ENCODE measurements around the gene C11orf52. TPM values are rescaled to one million over a fixed set of nuclear protein-coding genes. Genes with fewer than 3 reads are reported as not detected.
"Not testable (repeated sequence)": the region's sequence is repeated elsewhere in the genome, so short reads cannot be mapped to it uniquely, and the experiment has no call there.

Gene C11orf52, protein sequence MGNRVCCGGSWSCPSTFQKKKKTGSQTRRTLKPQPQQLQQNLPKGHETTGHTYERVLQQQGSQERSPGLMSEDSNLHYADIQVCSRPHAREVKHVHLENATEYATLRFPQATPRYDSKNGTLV
- total RNA-seq: 1.9 TPM
- long read RNA-seq, partial matches to known transcripts: 0 of 1 reads
- long read RNA-seq, other reads (novel, unspliced or antisense): 1 of 1 reads

DNA sequence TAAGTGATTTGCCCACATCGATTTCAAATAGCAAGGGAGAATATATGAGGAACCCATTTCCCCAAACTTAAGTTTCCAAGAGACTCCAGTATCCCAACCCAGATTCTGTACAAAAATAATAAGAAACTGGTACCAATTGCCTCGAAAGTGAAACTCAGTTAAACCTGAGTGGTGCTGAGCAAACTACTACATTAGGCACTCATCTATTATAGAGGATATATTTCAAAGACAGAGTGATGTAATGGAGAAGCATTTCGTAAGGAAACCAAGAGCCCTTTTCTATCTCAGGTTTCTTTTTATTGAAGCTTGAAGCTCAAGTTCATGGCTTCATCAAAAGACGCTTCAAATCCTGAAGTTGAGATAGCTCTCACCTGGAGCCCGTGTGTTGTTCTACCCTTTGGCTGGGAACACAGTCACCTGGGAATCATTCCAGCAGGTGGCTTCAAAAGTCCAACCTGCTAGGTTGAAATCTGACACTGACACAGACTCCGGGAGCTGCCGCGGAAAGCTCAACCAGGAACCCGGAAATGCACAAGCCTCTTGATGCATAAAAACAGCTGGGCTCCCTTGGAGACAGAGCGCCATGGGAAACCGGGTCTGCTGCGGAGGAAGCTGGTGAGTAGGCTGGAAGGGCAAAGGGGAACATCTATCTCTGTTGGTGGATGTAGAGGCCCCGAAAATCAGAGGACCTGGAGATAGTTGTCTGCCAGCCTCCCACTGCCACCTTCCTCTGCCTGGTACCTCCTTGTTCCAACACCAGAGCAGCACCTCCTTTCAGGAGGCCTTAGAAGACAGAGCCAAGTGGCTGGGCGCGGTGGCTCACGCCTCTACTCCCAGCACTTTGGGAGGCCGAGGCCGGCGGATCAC is at the start of gene C11orf52:
C11orf52 (plus strand) TSS at position 524 of the 867 bp plus-strand sequence; CDS start at position 584, 60 bp downstream.
- DNase-seq (ENCODE audit: missing footprints) (no peak), ATAC-seq (no peak)
- intact Hi-C loops (cut with DNase I): no loop called here

GRCh38 chr11:111870113-111870512 is 48.6 kb upstream of the C11orf52 start:
- ATAC-seq (no peak), DNase-seq (ENCODE audit: missing footprints) (no peak)
- intact Hi-C loops (cut with DNase I): no loop called here

DNA sequence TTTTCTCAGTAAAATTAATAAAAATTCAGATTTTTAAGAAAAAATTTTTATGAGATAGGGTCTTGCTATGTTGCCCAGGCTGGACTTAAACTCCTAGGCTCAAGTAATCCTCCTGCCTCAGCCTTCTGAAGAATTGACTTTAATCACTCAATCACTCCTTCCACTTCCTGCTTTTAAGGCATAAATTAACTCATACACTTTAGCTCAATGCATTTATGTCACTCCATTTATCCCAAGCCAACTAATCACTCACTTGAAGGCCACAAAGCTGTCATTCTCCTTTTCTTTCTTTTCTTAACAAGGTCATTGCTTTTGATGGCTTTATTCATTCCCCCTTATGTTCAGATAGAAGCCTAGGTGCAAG is 48.2 kb upstream of the C11orf52 start:
- DNase-seq (ENCODE audit: missing footprints) (no peak), ATAC-seq (no peak)
- intact Hi-C loops (cut with DNase I): no loop called here

DNA sequence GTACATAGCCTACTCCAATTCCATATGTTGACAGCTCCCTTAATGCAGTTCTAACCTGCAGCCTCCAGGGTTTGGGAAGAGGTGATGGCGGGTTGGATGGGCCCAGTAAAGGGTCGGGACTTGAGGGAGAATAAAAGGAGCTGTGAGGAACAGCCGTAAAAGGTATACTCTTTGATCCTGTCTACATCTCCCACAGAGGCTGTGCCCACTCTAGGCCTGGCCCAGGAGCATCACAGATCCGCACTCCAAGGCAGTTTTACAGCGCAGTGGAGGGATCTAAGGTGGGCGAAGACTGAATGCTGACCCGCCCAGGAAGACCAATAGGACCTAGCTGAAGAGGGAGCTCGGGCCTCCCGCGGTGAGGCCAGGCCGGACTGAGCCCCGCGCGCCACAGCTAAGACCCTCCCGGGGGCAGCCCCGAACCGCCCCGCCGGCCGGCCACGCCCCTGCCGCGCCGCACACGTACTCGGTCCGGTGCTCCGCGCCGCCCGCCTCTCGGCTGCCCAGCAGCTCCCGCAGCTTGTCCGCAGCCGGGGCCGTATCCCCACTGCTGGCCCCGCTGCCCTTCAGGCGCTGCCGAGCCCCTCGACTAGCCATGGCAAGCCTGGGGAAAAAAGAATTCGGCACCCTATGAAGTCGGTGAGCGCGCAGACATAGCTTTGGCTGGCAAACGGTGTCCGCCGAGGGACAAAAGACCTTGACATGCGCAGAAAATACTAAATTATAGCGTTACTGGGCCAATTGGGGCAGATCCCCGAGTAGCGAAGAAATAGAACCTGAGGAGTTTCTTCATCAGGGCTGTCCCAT is 47.6 kb upstream of the C11orf52 start, which contains the start of gene ALG9:
ALG9 (minus strand) TSS at position 696 of the 807 bp plus-strand sequence; CDS start at position 597, 99 bp downstream.
- ATAC-seq (peak; percentile 94), DNase-seq (ENCODE audit: missing footprints) (peak; percentile 87)
- intact Hi-C loops (cut with DNase I): no loop called here

DNA sequence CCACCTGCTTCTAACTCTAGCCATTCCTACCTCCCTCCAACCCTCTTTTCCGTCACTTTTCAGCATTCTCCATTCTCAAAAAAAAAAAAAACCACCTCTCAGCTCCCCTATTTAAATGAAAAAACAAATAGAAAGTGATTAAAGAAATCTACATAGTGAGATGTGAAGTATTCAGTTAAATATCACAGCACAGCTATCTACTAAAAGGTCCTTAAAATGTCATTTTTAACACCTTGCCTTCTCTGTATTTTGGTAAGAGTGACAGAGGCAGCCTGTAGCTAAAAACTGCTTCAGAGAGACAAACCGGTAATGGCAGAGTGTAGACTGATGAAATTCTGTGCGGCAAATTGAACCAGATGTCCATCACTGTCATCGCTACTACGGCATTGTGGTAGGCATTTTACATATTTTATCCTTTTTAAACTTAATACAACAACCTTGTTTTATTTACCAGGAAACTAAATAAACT is 47.0 kb upstream of the C11orf52 start:
- intact Hi-C loops (cut with DNase I): no loop called here
- ATAC-seq: no peak
- no peak for DNase-seq (ENCODE audit: missing footprints)

DNA sequence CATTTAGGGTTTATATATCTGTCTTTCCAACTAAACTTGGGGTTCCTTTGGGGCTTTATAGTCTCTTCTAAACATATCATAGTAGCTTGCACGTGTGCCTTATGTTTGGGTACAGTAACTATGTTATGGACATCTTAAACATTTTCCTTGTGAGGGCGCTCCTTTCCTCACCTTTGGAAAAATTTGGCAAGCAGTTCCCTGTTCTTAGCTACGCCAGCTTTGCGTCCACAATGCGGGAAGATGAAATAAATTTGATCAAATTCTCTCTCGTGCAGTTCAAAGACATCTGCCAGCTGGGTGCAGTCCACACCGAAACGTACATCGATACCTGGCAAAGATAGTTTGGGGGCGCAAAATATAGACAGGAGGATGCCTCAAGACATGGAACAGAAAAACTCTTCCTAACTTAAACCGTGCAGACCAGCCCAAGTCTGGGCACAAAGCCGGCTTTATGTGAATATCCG is 40.3 kb upstream of the C11orf52 start:
- intact Hi-C loops (cut with DNase I): loop anchor here (2.0 kb wide), 3 partner anchors 48 to 208 kb away; partner anchors contain the start of genes SDHD and TIMM8B
- DNase-seq (ENCODE audit: missing footprints) (no peak), ATAC-seq (no peak)

DNA sequence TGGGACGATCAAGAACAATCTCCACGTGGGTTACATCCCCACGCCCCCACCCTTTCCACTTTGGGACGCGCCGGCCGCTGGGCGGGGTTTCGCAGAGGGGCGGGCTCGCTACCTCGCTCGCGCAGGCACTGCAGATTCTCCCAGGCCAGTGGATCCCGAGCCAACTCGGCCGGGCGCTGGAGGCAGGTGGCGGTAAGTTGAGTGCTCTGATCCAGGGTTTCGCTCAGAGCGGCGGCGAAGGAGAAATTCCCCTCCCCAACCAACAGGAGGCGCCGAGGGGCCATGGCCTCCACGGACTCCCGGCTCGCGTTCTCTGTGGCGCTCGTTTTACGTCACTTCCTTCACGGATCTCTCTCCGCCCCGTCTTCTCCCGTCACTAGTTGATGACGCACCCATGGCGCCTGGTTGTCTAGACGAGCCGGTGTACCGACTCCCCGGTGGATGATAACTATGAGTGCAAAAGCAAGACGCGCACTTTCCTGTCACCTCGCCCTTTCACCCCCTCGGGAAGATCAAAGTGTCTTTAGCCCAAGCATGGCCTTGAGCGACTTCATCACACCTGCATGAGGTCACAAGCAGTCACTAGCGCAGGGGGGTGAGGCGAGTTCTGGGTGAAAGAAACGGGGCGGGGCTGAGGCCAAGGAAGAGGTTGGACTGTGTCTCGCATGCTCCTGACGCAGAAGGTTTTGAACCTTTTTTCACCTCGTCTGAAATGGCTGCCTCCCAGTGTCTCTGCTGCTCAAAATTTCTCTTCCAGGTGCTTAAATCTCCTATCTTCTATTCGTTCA is 39.7 kb upstream of the C11orf52 start, which contains the start of the genes CFAP68 and FDXACB1:
CFAP68 (plus strand) TSS at position 693 of the 788 bp plus-strand sequence; CDS start at position 713, 20 bp downstream.
FDXACB1 (minus strand) TSS at position 317 of the 788 bp plus-strand sequence; CDS start at position 284, 33 bp downstream.
- intact Hi-C loops (cut with DNase I): loop anchor here (1.0 to 2.0 kb wide), 5 partner anchors 33 to 208 kb away; partner anchors contain the start of genes DLAT, HSPB2, SDHD and TIMM8B
- peak; percentile 98 for DNase-seq (ENCODE audit: missing footprints)
- ATAC-seq: peak; percentile 95

DNA sequence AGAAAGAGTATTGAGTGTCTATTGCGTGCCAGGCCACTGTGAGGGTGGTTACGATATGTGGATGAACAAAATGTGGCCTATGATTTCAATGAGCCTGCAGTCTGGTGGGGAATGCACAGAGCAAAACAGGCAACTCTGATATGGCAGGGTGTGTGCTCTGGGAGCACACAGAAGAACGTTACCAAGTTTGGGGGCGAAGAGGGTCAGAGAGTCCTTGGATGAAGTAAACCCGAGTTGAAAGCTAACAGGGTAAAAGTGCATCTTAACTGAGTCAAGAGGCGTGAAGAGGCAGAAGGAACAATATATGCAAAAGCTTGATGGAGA is 39.1 kb upstream of the C11orf52 start:
- intact Hi-C loops (cut with DNase I): loop anchor here (1.0 to 2.0 kb wide), 5 partner anchors 33 to 207 kb away; partner anchors contain the start of genes DLAT, HSPB2, SDHD and TIMM8B
- DNase-seq (ENCODE audit: missing footprints) (no peak), ATAC-seq (peak; percentile 2)

GRCh38 chr11:111882202-111882601 is 36.5 kb upstream of the C11orf52 start:
- DNase-seq (ENCODE audit: missing footprints): no peak
- ATAC-seq: no peak
- intact Hi-C loops (cut with DNase I): no loop called here

DNA sequence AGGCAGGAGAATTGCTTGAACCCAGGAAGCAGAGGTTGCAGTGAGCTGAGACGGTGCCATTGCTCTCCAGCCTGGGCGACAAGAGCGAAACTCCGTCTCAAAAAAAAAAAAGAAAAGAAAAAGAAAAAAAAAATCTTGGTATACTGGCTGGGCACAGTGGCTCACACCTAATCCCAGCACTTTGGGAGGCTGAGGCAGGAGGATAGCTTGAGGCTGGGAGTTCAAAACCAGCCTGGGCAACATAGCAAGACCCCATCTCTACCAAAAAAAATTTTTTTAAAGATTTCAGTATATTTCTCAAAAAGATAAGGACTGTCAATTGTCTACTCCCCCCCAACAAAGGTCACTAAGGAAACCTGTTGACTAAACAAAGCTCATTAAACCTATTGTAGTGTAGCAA is 33.7 kb upstream of the C11orf52 start:
- DNase-seq (ENCODE audit: missing footprints); intact Hi-C loops (cut with DNase I); ATAC-seq: not testable (repeated sequence)

GRCh38 chr11:111886032-111886431 is 32.7 kb upstream of the C11orf52 start:
- intact Hi-C loops (cut with DNase I): no loop called here
- ATAC-seq: no peak

GRCh38 chr11:111886844-111887243 is 31.9 kb upstream of the C11orf52 start:
- DNase-seq (ENCODE audit: missing footprints) (no peak), ATAC-seq (no peak)
- intact Hi-C loops (cut with DNase I): no loop called here

More at GRCh38 chr11:111886032-111886431, 32.7 kb upstream of the C11orf52 start:
- no peak for DNase-seq (ENCODE audit: missing footprints)

GRCh38 chr11:111905411-111905810 is 13.3 kb upstream of the C11orf52 start:
- ATAC-seq (peak; percentile 58), DNase-seq (ENCODE audit: missing footprints) (peak; percentile 47)
- intact Hi-C loops (cut with DNase I): no loop called here

DNA sequence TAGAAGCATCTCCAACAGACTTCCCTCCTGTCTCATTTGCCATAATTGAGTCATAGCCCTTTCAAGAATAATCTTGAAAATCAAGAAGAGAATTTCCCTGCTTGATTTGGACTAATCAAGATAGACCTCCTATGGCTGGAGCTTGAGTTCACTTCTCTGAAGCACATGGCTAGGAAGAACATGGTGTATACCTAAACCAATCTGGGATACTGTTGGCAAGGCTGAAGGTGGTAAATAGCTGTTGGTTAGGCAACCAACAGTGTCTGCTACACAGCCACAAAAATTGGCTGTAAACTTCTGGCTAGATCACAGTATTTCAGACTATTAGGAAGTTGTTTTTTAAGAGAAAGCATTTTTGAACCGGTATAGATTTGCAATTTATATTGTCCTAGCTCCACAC is 12.0 kb upstream of the C11orf52 start:
- intact Hi-C loops (cut with DNase I): no loop called here
- ATAC-seq: no peak
- DNase-seq (ENCODE audit: missing footprints): no peak

- ATAC-seq (no peak), DNase-seq (ENCODE audit: missing footprints) (no peak)
- intact Hi-C loops (cut with DNase I): no loop called here
Observed at GRCh38 chr11:111908639-111909305, 9.9 kb upstream of the C11orf52 start.

DNA sequence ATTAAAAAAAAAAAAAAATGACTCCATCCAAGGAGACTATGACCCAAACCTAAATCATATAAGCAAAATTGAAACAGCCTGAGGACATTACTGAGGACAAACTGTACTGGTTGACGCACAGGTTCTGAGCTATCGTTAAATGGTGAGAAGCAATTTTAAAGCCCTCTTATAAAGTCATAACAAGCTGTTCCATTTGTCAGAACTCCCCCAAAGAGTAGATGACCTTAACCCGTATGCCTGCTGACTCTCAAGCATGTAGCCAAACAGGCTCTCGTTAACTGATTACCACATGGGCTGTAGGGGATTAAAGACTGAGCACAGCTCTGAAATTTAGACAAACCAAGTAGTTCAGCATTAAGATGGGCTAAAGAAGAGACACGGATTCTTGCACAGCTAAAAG is 9.3 kb upstream of the C11orf52 start:
- no peak for ATAC-seq
- intact Hi-C loops (cut with DNase I): no loop called here
- no peak for DNase-seq (ENCODE audit: missing footprints)
